ENCODE data around the gene NDC1.

DNA sequence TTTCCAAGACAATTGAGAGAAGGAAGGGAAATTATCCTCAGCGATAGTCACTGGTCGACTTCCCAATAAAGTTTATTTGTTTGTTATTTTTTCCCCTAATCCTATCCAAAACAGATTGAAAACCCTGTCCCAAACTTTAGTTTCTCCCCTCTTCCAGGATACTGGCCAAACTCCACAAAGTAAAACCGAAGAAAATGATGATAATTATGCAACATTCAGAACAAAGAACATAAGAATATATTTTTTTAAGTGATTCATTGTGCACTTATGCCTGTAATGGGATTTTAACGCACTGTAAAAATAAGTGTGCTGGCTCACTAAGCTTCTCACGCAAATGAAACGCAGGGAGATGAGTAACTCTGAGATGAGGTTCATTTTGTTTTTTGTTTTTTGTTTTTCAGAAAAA, 105.2 kb downstream of the NDC1 start:
- TF ChIP-seq POLR2A (IDR thresholded peaks at IDR 0.05) (no peak), CTCF (IDR thresholded peaks at IDR 0.05) (no peak)

Data from prostate gland (tissue), 2 donors.